ENCODE results near the gene MED12.

- TF ChIP-seq EP300 (IDR thresholded peaks at IDR 0.05) (no peak), CTCF (IDR thresholded peaks at IDR 0.05) (no peak)
Observed at GRCh38 chrX:71096760-71097032, 21.7 kb upstream of the MED12 start.

Data from stomach (tissue), 4 donors.